ENCODE results near the gene ARHGAP21.

Gene ARHGAP21

GRCh38 chr10:24571870-24572450 lies 151.7 kb downstream of the ARHGAP21 start:
- Histone ChIP-seq H3K9ac (ENCODE audit: low read depth, low read length) (no peak overlapping the region), H3K27me3 (ENCODE audit: control insufficient read depth, insufficient read depth, low read length) (no peaks in the 10 kb centered on the region), H3K9me3 (ENCODE audit: control insufficient read depth, insufficient read depth, low read length) (no peaks in the 10 kb centered on the region), H3K4me3 (ENCODE audit: low read depth, low read length) (no peak overlapping the region), H3K27ac (ENCODE audit: low read depth, low read length) (no peak overlapping the region), H3K4me1 (ENCODE audit: control insufficient read depth, insufficient read depth, low read length) (no peaks in the 10 kb centered on the region), H3K36me3 (ENCODE audit: control insufficient read depth, insufficient read depth, low read length) (no peaks in the 10 kb centered on the region)

- Histone ChIP-seq H3K27me3 (ENCODE audit: control insufficient read depth, insufficient read depth, low read length) (no peaks in the 10 kb centered on the region), H3K4me3 (ENCODE audit: low read depth, low read length) (no peak overlapping the region), H3K9ac (ENCODE audit: low read depth, low read length) (no peak overlapping the region), H3K27ac (ENCODE audit: low read depth, low read length) (no peak overlapping the region), H3K36me3 (ENCODE audit: control insufficient read depth, insufficient read depth, low read length) (no peaks in the 10 kb centered on the region), H3K4me1 (ENCODE audit: control insufficient read depth, insufficient read depth, low read length) (no peaks in the 10 kb centered on the region), H3K9me3 (ENCODE audit: control insufficient read depth, insufficient read depth, low read length) (no peaks in the 10 kb centered on the region)
These were observed 152.8 kb downstream of the ARHGAP21 start for GRCh38 chr10:24570658-24571426.

- Histone ChIP-seq H3K36me3 (ENCODE audit: control insufficient read depth, insufficient read depth, low read length) (no peaks in the 10 kb centered on the region), H3K27ac (ENCODE audit: low read depth, low read length) (no peak overlapping the region), H3K27me3 (ENCODE audit: control insufficient read depth, insufficient read depth, low read length) (no peaks in the 10 kb centered on the region), H3K4me1 (ENCODE audit: control insufficient read depth, insufficient read depth, low read length) (no peaks in the 10 kb centered on the region), H3K4me3 (ENCODE audit: low read depth, low read length) (no peak overlapping the region), H3K9me3 (ENCODE audit: control insufficient read depth, insufficient read depth, low read length) (no peaks in the 10 kb centered on the region), H3K9ac (ENCODE audit: low read depth, low read length) (no peak overlapping the region)
These were observed 153.6 kb downstream of the ARHGAP21 start for GRCh38 chr10:24569828-24570657.

- no peaks in the 10 kb centered on the region for H3K27me3 ChIP-seq (ENCODE audit: control insufficient read depth, insufficient read depth, low read length)
- no peak overlapping the region for H3K27ac ChIP-seq (ENCODE audit: low read depth, low read length)
- no peak overlapping the region for H3K9ac ChIP-seq (ENCODE audit: low read depth, low read length)
- no peaks in the 10 kb centered on the region for H3K9me3 ChIP-seq (ENCODE audit: control insufficient read depth, insufficient read depth, low read length)
- no peaks in the 10 kb centered on the region for H3K4me1 ChIP-seq (ENCODE audit: control insufficient read depth, insufficient read depth, low read length)
- H3K36me3 ChIP-seq (ENCODE audit: control insufficient read depth, insufficient read depth, low read length): no peaks in the 10 kb centered on the region
- no peak overlapping the region for H3K4me3 ChIP-seq (ENCODE audit: low read depth, low read length)
These were observed 154.3 kb downstream of the ARHGAP21 start for GRCh38 chr10:24569330-24569796.

- Histone ChIP-seq H3K27me3 (ENCODE audit: control insufficient read depth, insufficient read depth, low read length) (no peaks in the 10 kb centered on the region), H3K36me3 (ENCODE audit: control insufficient read depth, insufficient read depth, low read length) (no peaks in the 10 kb centered on the region), H3K9ac (ENCODE audit: low read depth, low read length) (no peak overlapping the region), H3K4me1 (ENCODE audit: control insufficient read depth, insufficient read depth, low read length) (no peaks in the 10 kb centered on the region), H3K9me3 (ENCODE audit: control insufficient read depth, insufficient read depth, low read length) (no peaks in the 10 kb centered on the region), H3K4me3 (ENCODE audit: low read depth, low read length) (no peak overlapping the region), H3K27ac (ENCODE audit: low read depth, low read length) (no peak overlapping the region)
These were observed 155.6 kb downstream of the ARHGAP21 start for GRCh38 chr10:24568042-24568441.

GRCh38 chr10:24561453-24561852 lies 162.2 kb downstream of the ARHGAP21 start:
- Histone ChIP-seq H3K27ac (ENCODE audit: low read depth, low read length) (no peak overlapping the region), H3K27me3 (ENCODE audit: control insufficient read depth, insufficient read depth, low read length) (no peaks in the 10 kb centered on the region), H3K4me1 (ENCODE audit: control insufficient read depth, insufficient read depth, low read length) (no peaks in the 10 kb centered on the region), H3K36me3 (ENCODE audit: control insufficient read depth, insufficient read depth, low read length) (no peaks in the 10 kb centered on the region), H3K9ac (ENCODE audit: low read depth, low read length) (no peak overlapping the region), H3K4me3 (ENCODE audit: low read depth, low read length) (no peak overlapping the region), H3K9me3 (ENCODE audit: control insufficient read depth, insufficient read depth, low read length) (0 out of 2 replicates have a peak, but pooled peaks cover 5% of the 10 kb centered on the region)

- H3K9me3 ChIP-seq (ENCODE audit: control insufficient read depth, insufficient read depth, low read length): 0 out of 2 replicates have a peak, but pooled peaks cover 5% of the 10 kb centered on the region
- H3K27me3 ChIP-seq (ENCODE audit: control insufficient read depth, insufficient read depth, low read length): no peaks in the 10 kb centered on the region
- no peak overlapping the region for H3K9ac ChIP-seq (ENCODE audit: low read depth, low read length)
- H3K27ac ChIP-seq (ENCODE audit: low read depth, low read length): no peak overlapping the region
- peaks cover 5% of the 10 kb centered on the region for H3K4me1 ChIP-seq (ENCODE audit: control insufficient read depth, insufficient read depth, low read length)
- no peaks in the 10 kb centered on the region for H3K36me3 ChIP-seq (ENCODE audit: control insufficient read depth, insufficient read depth, low read length)
- H3K4me3 ChIP-seq (ENCODE audit: low read depth, low read length): no peak overlapping the region
These were observed 166.6 kb downstream of the ARHGAP21 start for GRCh38 chr10:24556750-24557742.

GRCh38 chr10:24556126-24556749 lies 167.4 kb downstream of the ARHGAP21 start:
- H3K4me3 ChIP-seq (ENCODE audit: low read depth, low read length): no peak overlapping the region
- no peak overlapping the region for H3K9ac ChIP-seq (ENCODE audit: low read depth, low read length)
- H3K9me3 ChIP-seq (ENCODE audit: control insufficient read depth, insufficient read depth, low read length): 0 out of 2 replicates have a peak, but pooled peaks cover 5% of the 10 kb centered on the region
- H3K4me1 ChIP-seq (ENCODE audit: control insufficient read depth, insufficient read depth, low read length): peaks cover 13% of the 10 kb centered on the region
- no peaks in the 10 kb centered on the region for H3K27me3 ChIP-seq (ENCODE audit: control insufficient read depth, insufficient read depth, low read length)
- no peak overlapping the region for H3K27ac ChIP-seq (ENCODE audit: low read depth, low read length)
- H3K36me3 ChIP-seq (ENCODE audit: control insufficient read depth, insufficient read depth, low read length): no peaks in the 10 kb centered on the region

- Histone ChIP-seq H3K36me3 (ENCODE audit: control insufficient read depth, insufficient read depth, low read length) (no peaks in the 10 kb centered on the region), H3K4me1 (ENCODE audit: control insufficient read depth, insufficient read depth, low read length) (peaks cover 13% of the 10 kb centered on the region), H3K27ac (ENCODE audit: low read depth, low read length) (no peak overlapping the region), H3K4me3 (ENCODE audit: low read depth, low read length) (no peak overlapping the region), H3K9me3 (ENCODE audit: control insufficient read depth, insufficient read depth, low read length) (no peaks in the 10 kb centered on the region), H3K9ac (ENCODE audit: low read depth, low read length) (no peak overlapping the region), H3K27me3 (ENCODE audit: control insufficient read depth, insufficient read depth, low read length) (no peaks in the 10 kb centered on the region)
These were observed 169.7 kb downstream of the ARHGAP21 start for GRCh38 chr10:24554036-24554435.

Data from HUES48 (cell line).